B cell (primary cell): Measurements from ENCODE around the gene TAOK2. TPM values are rescaled to one million over a fixed set of nuclear protein-coding genes. Genes with fewer than 3 reads are reported as not detected.
"Not testable (repeated sequence)": the region's sequence is repeated elsewhere in the genome, so short reads cannot be mapped to it uniquely, and the experiment has no call there.

Source experiments
- ATAC-seq: fragments of 200-7000 bp; cut with Tn5 transposase; one replicate; pipeline ENCODE4 v1.10.0; 2021; ENCODE audit warnings: low read depth, mild to moderate bottlenecking, moderate number of reproducible peaks, moderate library complexity
- CTCF ChIA-PET: fragments of 350-600 bp; sonication (Branson Sonifier 250); formaldehyde crosslinking; loops from one replicate; lab custom pipeline; 2021; ENCODE audit warnings: antibody characterized with exemption, inconsistent platforms; lab: Charles Lee
- POLR2A ChIA-PET: fragments of 350-600 bp; sonication (Branson Sonifier 250); formaldehyde crosslinking; loops from one replicate; lab custom pipeline; 2021; ENCODE audit warnings: antibody characterized with exemption; lab: Charles Lee
- DNase-seq: peaks from one replicate; pipeline ENCODE4 v3.0.0; 2013
- H2AFZ ChIP-seq: 2 replicates; pipeline ENCODE4 v1.6.1; 2012; ENCODE audit warnings: mild to moderate bottlenecking, low read depth, low read length; ENCODE audit not compliant: insufficient read depth, poor library complexity, severe bottlenecking
- H3K27ac ChIP-seq, 2 donors: 1 replicate in 1 of 2; 2 replicates in 1 of 2; pipeline ENCODE4 v1.5.1; 2012 to 2013; ENCODE audit warnings: low read length in 2 of 2, mild to moderate bottlenecking in 2 of 2, moderate library complexity in 1 of 2
- H3K27me3 ChIP-seq, 4 experiments: fragments of 200-600 bp in 1 of 4; sonication (generic) in 1 of 4; replicated peaks in 1 of 4; 1 replicate in 2 of 4; 2 replicates in 2 of 4; pipeline versions ENCODE4 v1.6.1 to v1.7.0; 2013 to 2016; ENCODE audit warnings: low read length in 3 of 4, mild to moderate bottlenecking in 2 of 4, mixed read lengths in 1 of 4, moderate library complexity in 1 of 4; ENCODE audit not compliant: insufficient read depth in 4 of 4, control insufficient read depth in 3 of 4; ENCODE audit errors: control extremely low read depth in 1 of 4
- H3K36me3 ChIP-seq, 2 experiments: replicated peaks in 1 of 2; 1 replicate in 1 of 2; 2 replicates in 1 of 2; pipeline versions ENCODE4 v1.6.1 to v1.7.1; 2013; ENCODE audit warnings: low read length in 1 of 2; ENCODE audit not compliant: insufficient read depth in 2 of 2, control insufficient read depth in 1 of 2; ENCODE audit errors: control extremely low read depth in 1 of 2, extremely low read depth in 1 of 2
- H3K4me1 ChIP-seq, 2 donors: fragments of 200-600 bp in 1 of 2; sonication (generic) in 1 of 2; 1 replicate in 1 of 2; 2 replicates in 1 of 2; pipeline versions ENCODE4 v1.5.1 to v1.6.1; 2013 to 2017; ENCODE audit warnings: low read length in 2 of 2; ENCODE audit not compliant: control insufficient read depth in 2 of 2, insufficient read depth in 2 of 2
- H3K4me2 ChIP-seq: replicated peaks from 2 replicates; pipeline ENCODE3; 2012; ENCODE audit warnings: mild to moderate bottlenecking, low read depth, low read length; ENCODE audit not compliant: poor library complexity, severe bottlenecking
- H3K4me3 ChIP-seq, 5 experiments: fragments of 200-600 bp in 1 of 5; sonication (generic) in 1 of 5; 1 replicate in 3 of 5; 2 replicates in 2 of 5; pipeline versions ENCODE4 v1.5.1 to v1.7.0; 2011 to 2016; ENCODE audit warnings: low read length in 4 of 5, mild to moderate bottlenecking in 4 of 5, low read depth in 2 of 5, control low read depth in 1 of 5, moderate library complexity in 1 of 5; ENCODE audit not compliant: insufficient read depth in 1 of 5; ENCODE audit errors: control extremely low read depth in 1 of 5, extremely low read depth in 1 of 5
- H3K79me2 ChIP-seq: fragments of 200-600 bp; sonication (generic); one replicate; pipeline ENCODE4 v1.6.0; 2016; ENCODE audit warnings: low read length; ENCODE audit not compliant: control insufficient read depth, insufficient read depth
- H3K9ac ChIP-seq: fragments of 200-600 bp; sonication (generic); 2 replicates; pipeline ENCODE4 v1.6.1; 2017; ENCODE audit warnings: mild to moderate bottlenecking, low read length, moderate library complexity
- H3K9me3 ChIP-seq, 3 donors: one replicate each; pipeline versions ENCODE4 v1.6.1 to v1.7.1; 2013; ENCODE audit warnings: low read length in 2 of 3; ENCODE audit not compliant: control insufficient read depth in 2 of 3, insufficient read depth in 1 of 3; ENCODE audit errors: control extremely low read depth in 1 of 3
- H4K20me1 ChIP-seq: 2 replicates; pipeline ENCODE4 v1.6.0; 2012; ENCODE audit warnings: mild to moderate bottlenecking, low read length; ENCODE audit not compliant: insufficient read depth, control insufficient read depth, poor library complexity, severe bottlenecking
- H3K27ac Mint-ChIP-seq: one replicate; pipeline ENCODE4 v1.8.0; 2021; ENCODE audit warnings: mixed read lengths
- H3K27me3 Mint-ChIP-seq: one replicate; pipeline ENCODE4 v1.8.0; 2021; ENCODE audit warnings: mixed read lengths
- H3K4me1 Mint-ChIP-seq: one replicate; pipeline ENCODE4 v1.8.0; 2021; ENCODE audit warnings: mixed read lengths
- H3K4me3 Mint-ChIP-seq: one replicate; pipeline ENCODE4 v1.8.0; 2021; ENCODE audit warnings: mixed read lengths
- H3K9me3 Mint-ChIP-seq: one replicate; pipeline ENCODE4 v1.8.0; 2022; ENCODE audit warnings: mixed read lengths; ENCODE audit not compliant: insufficient read depth
- EZH2 ChIP-seq: IDR thresholded peaks from 2 replicates; pipeline ENCODE4 v1.6.1; 2012; ENCODE audit warnings: borderline replicate concordance, low read depth, mild to moderate bottlenecking, moderate library complexity, low read length; ENCODE audit not compliant: insufficient read depth, poor library complexity, severe bottlenecking
- WGBS: methylation state at CpG from one replicate; pipeline ENCODE4 v1.1.5; 2013; ENCODE audit warnings: missing lambda C conversion rate; ENCODE audit not compliant: insufficient coverage; 5-methylcytosine and 5-hydroxymethylcytosine counted together
- intact Hi-C: fragments of 100-400 bp; cut with micrococcal nuclease; formaldehyde crosslinking; loops from one replicate; pipeline ENCODE4 v1.10.0; 2022
- polyA plus RNA-seq: library from polyadenylated mRNA; depleted of rRNA; stranded (reverse); fragments of >200 nt; gene quantifications from 2 replicates; pipeline ENCODE4 v1.2.3, GENCODE V29; 2012
- total RNA-seq, 2 donors: library from RNA; stranded (reverse); fragments of 120-200 nt in 1 of 2; gene quantifications; 1 replicate in 1 of 2; 2 replicates in 1 of 2; pipeline versions ENCODE4 v1.2.3 to v1.2.4, GENCODE V29; 2013 to 2022
- TF ChIP-seq, protein P1 (sequence below): fragments of 200-600 bp; IDR thresholded peaks from one replicate; pipeline ENCODE4 v1.8.0; 2022; ENCODE audit warnings: antibody characterized with exemption, mild to moderate bottlenecking

The TAOK2 gene
- total and polyA plus RNA-seq, 2 donors (not counting 1 experiment from before 2014, with no cell fraction given): 30.3 to 50.8 TPM

DNA sequence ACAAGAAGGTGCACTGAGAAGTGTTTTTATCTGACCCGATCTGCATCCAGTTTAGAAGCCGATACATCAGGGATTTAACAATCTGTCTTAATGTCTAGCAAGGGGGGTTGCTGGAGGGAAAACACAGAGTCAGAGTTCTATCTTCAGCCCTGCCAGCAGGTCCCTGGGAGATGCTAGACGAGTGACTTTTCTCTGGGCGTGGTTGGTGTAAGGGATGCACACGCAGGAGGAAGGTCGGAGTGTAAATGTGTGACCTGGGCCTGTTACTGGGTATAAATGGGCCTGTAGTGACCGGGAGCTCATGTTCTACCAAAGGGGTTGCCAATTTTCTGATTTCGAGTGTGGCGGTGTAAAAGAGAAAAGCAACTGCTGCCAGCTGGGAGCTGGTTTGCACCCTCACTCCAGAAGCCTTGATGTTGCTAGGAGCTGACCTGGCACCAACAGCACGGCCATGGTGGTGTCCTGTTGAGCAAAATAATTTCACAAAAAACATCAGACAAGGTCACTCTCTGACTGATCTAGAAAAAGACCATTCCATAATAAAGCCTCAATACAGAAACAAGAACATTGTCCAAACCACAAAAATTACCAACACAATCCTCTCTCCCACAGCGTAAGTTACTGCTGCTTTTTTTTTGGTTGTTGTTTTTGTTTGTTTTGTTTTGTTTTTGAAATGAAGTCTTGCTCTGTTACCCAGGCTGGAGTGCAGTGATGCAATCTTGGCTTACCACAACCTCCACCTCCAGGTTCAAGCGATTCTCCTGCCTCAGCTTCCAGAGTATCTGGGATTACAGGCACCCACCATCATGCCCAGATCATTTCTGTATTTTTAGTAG, 46.4 kb upstream of the TAOK2 start:
- Histone ChIP-seq H4K20me1 (peaks cover 23% of the 10 kb centered on the region), H3K9me3 (no peaks in the 10 kb centered on the region), H2AFZ (peak overlapping the region; percentile 96), H3K79me2 (peaks cover 29% of the 10 kb centered on the region), H3K4me1 (peaks cover 14 to 21% of the 10 kb centered on the region in 2 donors), H3K27me3 (no peaks in the 10 kb centered on the region), H3K27ac (peak overlapping the region in 1 of 2 donors; percentile 84), H3K4me2 (peak overlapping the region; percentile 89), H3K36me3 (peaks cover 0 to 7% of the 10 kb centered on the region in 2 experiments), H3K9ac (peak overlapping the region; percentile 90), H3K4me3 (peak overlapping the region in 2 of 5 experiments; percentile 84 to 95)
- Mint-ChIP-seq H3K27me3 (no peaks in the 10 kb centered on the region), H3K9me3 (no peaks in the 10 kb centered on the region), H3K4me3 (peak overlapping the region; percentile 91), H3K27ac (peak overlapping the region; percentile 96), H3K4me1 (peaks cover 25% of the 10 kb centered on the region)
- ATAC-seq (no peak), DNase-seq (no peak)
- POLR2A ChIA-PET: interaction anchor here (0.6 to 1.7 kb wide), 5 partner anchors 44 to 164 kb away, joined by 3 to 7 read pairs (median 3); partner anchors contain the start of genes TAOK2 and TBX6
- intact Hi-C loops: loop anchor here (2.0 to 10.0 kb wide), 4 partner anchors 78 to 332 kb away; no protein-coding TSS in a partner anchor
- WGBS: 90% methylated on average over 10 of the region's 12 CpGs
- CTCF ChIA-PET: interaction anchor here (1.2 to 2.0 kb wide), 6 partner anchors 34 to 227 kb away, joined by 3 to 9 read pairs (median 5); partner anchors contain the start of genes CDIPT, TAOK2 and TMEM219
- TF ChIP-seq EZH2: no peak
- TF ChIP-seq, protein P1, sequence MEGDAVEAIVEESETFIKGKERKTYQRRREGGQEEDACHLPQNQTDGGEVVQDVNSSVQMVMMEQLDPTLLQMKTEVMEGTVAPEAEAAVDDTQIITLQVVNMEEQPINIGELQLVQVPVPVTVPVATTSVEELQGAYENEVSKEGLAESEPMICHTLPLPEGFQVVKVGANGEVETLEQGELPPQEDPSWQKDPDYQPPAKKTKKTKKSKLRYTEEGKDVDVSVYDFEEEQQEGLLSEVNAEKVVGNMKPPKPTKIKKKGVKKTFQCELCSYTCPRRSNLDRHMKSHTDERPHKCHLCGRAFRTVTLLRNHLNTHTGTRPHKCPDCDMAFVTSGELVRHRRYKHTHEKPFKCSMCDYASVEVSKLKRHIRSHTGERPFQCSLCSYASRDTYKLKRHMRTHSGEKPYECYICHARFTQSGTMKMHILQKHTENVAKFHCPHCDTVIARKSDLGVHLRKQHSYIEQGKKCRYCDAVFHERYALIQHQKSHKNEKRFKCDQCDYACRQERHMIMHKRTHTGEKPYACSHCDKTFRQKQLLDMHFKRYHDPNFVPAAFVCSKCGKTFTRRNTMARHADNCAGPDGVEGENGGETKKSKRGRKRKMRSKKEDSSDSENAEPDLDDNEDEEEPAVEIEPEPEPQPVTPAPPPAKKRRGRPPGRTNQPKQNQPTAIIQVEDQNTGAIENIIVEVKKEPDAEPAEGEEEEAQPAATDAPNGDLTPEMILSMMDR: no peak

DNA sequence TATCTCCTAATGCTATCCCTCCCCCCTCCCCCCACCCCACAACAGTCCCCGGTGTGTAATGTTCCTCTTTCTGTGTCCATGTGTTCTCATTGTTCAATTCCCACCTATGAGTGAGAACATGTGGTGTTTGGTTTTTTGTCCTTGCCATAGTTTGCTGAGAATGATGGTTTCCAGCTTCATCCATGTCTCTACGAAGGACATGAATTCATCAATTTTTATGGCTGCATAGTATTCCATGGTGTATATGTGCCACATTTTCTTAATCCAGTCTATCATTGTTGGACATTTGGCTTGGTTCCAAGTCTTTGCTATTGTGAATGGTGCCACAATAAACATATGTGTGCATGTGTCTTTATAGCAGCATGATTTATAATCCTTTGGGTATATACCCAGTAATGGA, 41.9 kb upstream of the TAOK2 start:
- POLR2A ChIA-PET, H3K4me3 ChIP-seq, H3K9ac ChIP-seq, DNase-seq, intact Hi-C loops, H3K4me3 Mint-ChIP-seq, H3K27me3 ChIP-seq, H3K9me3 ChIP-seq, H3K27ac ChIP-seq, H3K4me1 ChIP-seq, H3K4me2 ChIP-seq, H3K79me2 ChIP-seq, H3K9me3 Mint-ChIP-seq, CTCF ChIA-PET, H3K27ac Mint-ChIP-seq, H2AFZ ChIP-seq, ATAC-seq, H3K36me3 ChIP-seq, H3K4me1 Mint-ChIP-seq, H4K20me1 ChIP-seq: not testable (repeated sequence)
- H3K27me3 Mint-ChIP-seq: peaks cover 17% of the 10 kb centered on the region
- WGBS: no CpG with 5 or more reads among the region's 2 CpGs
